ENCODE results near the gene POLRMT. TPM values are rescaled to one million over a fixed set of nuclear protein-coding genes. Genes with fewer than 3 reads are reported as not detected.

The POLRMT gene
- total RNA-seq, 1 donor, result 22.0 TPM

- H3K4me3 ChIP-seq (ENCODE audit: low read depth, low read length), result no peak overlapping the region
- TF ChIP-seq CTCF (IDR thresholded peaks at IDR 0.05; ENCODE audit: insufficient read depth, low read length), result no peak
- DNase-seq (ENCODE audit: low read depth), result no peak
Observed at GRCh38 chr19:644789-645188, 11.5 kb upstream of the POLRMT start.

GRCh38 chr19:644363-644762, 11.0 kb upstream of the POLRMT start:
- no peak overlapping the region for H3K4me3 ChIP-seq (ENCODE audit: low read depth, low read length)
- no peak for DNase-seq (ENCODE audit: low read depth)
- TF ChIP-seq CTCF (IDR thresholded peaks at IDR 0.05; ENCODE audit: insufficient read depth, low read length), result no peak

GRCh38 chr19:643736-644135, 10.4 kb upstream of the POLRMT start:
- H3K4me3 ChIP-seq (ENCODE audit: low read depth, low read length), result no peak overlapping the region
- no peak for TF ChIP-seq CTCF (IDR thresholded peaks at IDR 0.05; ENCODE audit: insufficient read depth, low read length)
- no peak for DNase-seq (ENCODE audit: low read depth)

GRCh38 chr19:642767-643727, 9.7 kb upstream of the POLRMT start:
- H3K4me3 ChIP-seq (ENCODE audit: low read depth, low read length), result no peak overlapping the region

GRCh38 chr19:641702-642101, 8.4 kb upstream of the POLRMT start:
- no peak for DNase-seq (ENCODE audit: low read depth)
- TF ChIP-seq CTCF (IDR thresholded peaks at IDR 0.05; ENCODE audit: insufficient read depth, low read length), result no peak
- H3K4me3 ChIP-seq (ENCODE audit: low read depth, low read length), result no peak overlapping the region

More at GRCh38 chr19:642767-643727, 9.7 kb upstream of the POLRMT start:
- DNase-seq (ENCODE audit: low read depth), result no peak
- TF ChIP-seq CTCF (IDR thresholded peaks at IDR 0.05; ENCODE audit: insufficient read depth, low read length), result no peak

- no peak for DNase-seq (ENCODE audit: low read depth)
- TF ChIP-seq CTCF (IDR thresholded peaks at IDR 0.05; ENCODE audit: insufficient read depth, low read length), result no peak
- H3K4me3 ChIP-seq (ENCODE audit: low read depth, low read length), result no peak overlapping the region
Observed at GRCh38 chr19:640606-641189, 7.4 kb upstream of the POLRMT start.

Data from fibroblast of the aortic adventitia (primary cell).